Liver (tissue), 9 donors: Measurements from ENCODE around the gene EMILIN3. TPM values are rescaled to one million over a fixed set of nuclear protein-coding genes. Genes with fewer than 3 reads are reported as not detected.

Experiments
- DNase-seq: peaks from one replicate; pipeline ENCODE4 v3.0.0-alpha.2; 2017; ENCODE audit warnings: low spot score
- H3K27ac ChIP-seq, 2 donors: one replicate each; pipeline ENCODE4 v1.7.0; 2013; ENCODE audit warnings: inconsistent platforms in 2 of 2, low read length in 2 of 2, control low read depth in 1 of 2, low read depth in 1 of 2, mild to moderate bottlenecking in 1 of 2
- H3K27me3 ChIP-seq, 4 donors: one replicate each; pipeline versions ENCODE4 v1.6.1 to v1.7.0; 2013; ENCODE audit warnings: low read length in 3 of 4, inconsistent platforms in 1 of 4, mild to moderate bottlenecking in 1 of 4, moderate library complexity in 1 of 4; ENCODE audit not compliant: control insufficient read depth in 4 of 4, insufficient read depth in 4 of 4
- H3K36me3 ChIP-seq, 4 donors: one replicate each; pipeline versions ENCODE4 v1.6.1 to v1.7.0; 2013; ENCODE audit warnings: low read length in 3 of 4, mild to moderate bottlenecking in 3 of 4, low read depth in 1 of 4, moderate library complexity in 1 of 4; ENCODE audit not compliant: control insufficient read depth in 4 of 4, insufficient read depth in 3 of 4
- H3K4me1 ChIP-seq, 4 donors: one replicate each; pipeline versions ENCODE4 v1.6.1 to v1.7.0; 2013; ENCODE audit warnings: low read length in 3 of 4, mild to moderate bottlenecking in 3 of 4, moderate library complexity in 1 of 4; ENCODE audit not compliant: control insufficient read depth in 4 of 4, insufficient read depth in 4 of 4
- H3K4me3 ChIP-seq, 3 donors: one replicate each; pipeline versions ENCODE4 v1.6.1 to v1.7.0; 2013; ENCODE audit warnings: low read length in 3 of 3, control low read depth in 1 of 3, low read depth in 1 of 3, mild to moderate bottlenecking in 1 of 3
- H3K9ac ChIP-seq, 2 donors: one replicate each; pipeline ENCODE4 v1.7.0; 2013; ENCODE audit warnings: low read length in 2 of 2, mild to moderate bottlenecking in 2 of 2, moderate library complexity in 2 of 2, control low read depth in 1 of 2, low read depth in 1 of 2
- H3K9me3 ChIP-seq, 4 donors: one replicate each; pipeline versions ENCODE4 v1.6.1 to v1.7.0; 2013; ENCODE audit warnings: low read length in 3 of 4; ENCODE audit not compliant: control insufficient read depth in 4 of 4
- CTCF ChIP-seq: fragments of 150-350 bp; IDR thresholded peaks from 2 replicates; pipeline ENCODE4 v1.5.1; 2017; ENCODE audit warnings: improper control_type of control experiment, low read depth, low read length; ENCODE audit not compliant: missing input control
- FOXA1 ChIP-seq: IDR thresholded peaks from 2 replicates; pipeline ENCODE4 v1.6.1; 2016; ENCODE audit warnings: antibody characterized with exemption
- FOXA2 ChIP-seq: IDR thresholded peaks from 2 replicates; pipeline ENCODE4 v1.6.1; 2016; ENCODE audit warnings: antibody characterized with exemption
- GABPA ChIP-seq, 2 donors: IDR thresholded peaks in 1 of 2; conservative IDR thresholded peaks in 1 of 2; 2 replicates each; pipeline ENCODE4 v1.6.1; 2016; ENCODE audit warnings: antibody characterized with exemption in 2 of 2, mild to moderate bottlenecking in 1 of 2, moderate library complexity in 1 of 2
- HNF4A ChIP-seq, 2 donors: conservative IDR thresholded peaks; 2 replicates each; pipeline ENCODE4 v1.6.1; 2016; ENCODE audit warnings: antibody characterized with exemption in 2 of 2, mild to moderate bottlenecking in 2 of 2
- HNF4G ChIP-seq: IDR thresholded peaks from 2 replicates; pipeline ENCODE4 v1.6.1; 2016; ENCODE audit warnings: antibody characterized with exemption
- JUND ChIP-seq, 2 donors: IDR thresholded peaks; 2 replicates each; pipeline ENCODE4 v1.6.1; 2016; ENCODE audit warnings: antibody characterized with exemption in 2 of 2
- MAX ChIP-seq: IDR thresholded peaks from 2 replicates; pipeline ENCODE4 v1.6.1; 2016; ENCODE audit warnings: antibody characterized with exemption
- NR2F2 ChIP-seq: IDR thresholded peaks from 2 replicates; pipeline ENCODE4 v1.6.1; 2016; ENCODE audit warnings: antibody characterized with exemption
- RAD21 ChIP-seq, 2 donors: IDR thresholded peaks; 2 replicates each; pipeline ENCODE4 v1.6.1; 2016; ENCODE audit warnings: antibody characterized with exemption in 2 of 2, mild to moderate bottlenecking in 2 of 2
- REST ChIP-seq: IDR thresholded peaks from 2 replicates; pipeline ENCODE4 v1.6.1; 2016; ENCODE audit warnings: antibody characterized with exemption, mild to moderate bottlenecking
- RXRA ChIP-seq, 2 donors: IDR thresholded peaks; 2 replicates each; pipeline ENCODE4 v1.6.1; 2017 to 2018; ENCODE audit warnings: antibody characterized with exemption in 2 of 2, mild to moderate bottlenecking in 1 of 2
- SP1 ChIP-seq: IDR thresholded peaks from 2 replicates; pipeline ENCODE4 v1.6.1; 2018; ENCODE audit warnings: antibody characterized with exemption, mild to moderate bottlenecking
- TAF1 ChIP-seq: conservative IDR thresholded peaks from 2 replicates; pipeline ENCODE4 v1.6.1; 2016; ENCODE audit warnings: antibody characterized with exemption, mild to moderate bottlenecking
- YY1 ChIP-seq: IDR thresholded peaks from 2 replicates; pipeline ENCODE4 v1.6.1; 2016; ENCODE audit warnings: antibody characterized with exemption, mild to moderate bottlenecking
- ZBTB33 ChIP-seq: IDR thresholded peaks from 2 replicates; pipeline ENCODE4 v1.6.1; 2016; ENCODE audit warnings: antibody characterized with exemption
- WGBS: extraction: QIAGEN DNeasy Blood & Tissue Kit; methylation state at CpG from one replicate; pipeline ENCODE4 v1.1.7; 2013; 5-methylcytosine and 5-hydroxymethylcytosine counted together
- polyA plus RNA-seq, 2 donors: library from polyadenylated mRNA; stranded (reverse) in 1 of 2; unstranded in 1 of 2; fragments of 200-250 nt in 1 of 2; fragments of >200 nt in 1 of 2; fragmentation: Nextera tagmentation in 1 of 2; extraction: Ambion mirVana in 1 of 2; gene quantifications; one replicate each; pipeline versions ENCODE4 v1.2.1 to v1.2.3, GENCODE V29; 2013 to 2015
- total RNA-seq, 2 donors: library from RNA; depleted of rRNA; stranded (reverse); fragments of >200 nt; gene quantifications; one replicate each; pipeline ENCODE4 v1.2.3, GENCODE V29; 2014
- donor health status: healthy.
- donor health status: healthy.
- donor health status: healthy.
- donor health status: healthy.
- donor health status: healthy.

The EMILIN3 gene
- total and polyA plus RNA-seq, 4 donors, result 0.05 to 0.79 (median 0.17) TPM; not detected in 1

- Histone ChIP-seq H3K4me1 (peaks cover 0 to 15% (median 4%) of the 10 kb centered on the region in 4 donors), H3K27ac (no peak overlapping the region), H3K36me3 (no peaks in the 10 kb centered on the region), H3K27me3 (no peaks in the 10 kb centered on the region), H3K9ac (no peak overlapping the region), H3K9me3 (no peaks in the 10 kb centered on the region), H3K4me3 (no peak overlapping the region)
- no peak for TF ChIP-seq MAX
- no peak for TF ChIP-seq CTCF
- WGBS, result 95% methylated on average over 2 of the region's 2 CpGs
- DNase-seq, result no peak
Observed at GRCh38 chr20:41394081-41394480, 27.5 kb upstream of the EMILIN3 start.

GRCh38 chr20:41393705-41394066 lies 27.1 kb upstream of the EMILIN3 start:
- 90% methylated on average over 3 of the region's 3 CpGs for WGBS
- DNase-seq, result no peak

GRCh38 chr20:41392871-41393704 lies 26.5 kb upstream of the EMILIN3 start:
- Histone ChIP-seq H3K27me3 (no peaks in the 10 kb centered on the region), H3K9me3 (no peaks in the 10 kb centered on the region), H3K4me3 (no peak overlapping the region), H3K27ac (no peak overlapping the region), H3K4me1 (peaks cover 0 to 15% (median 4%) of the 10 kb centered on the region in 4 donors), H3K36me3 (no peaks in the 10 kb centered on the region), H3K9ac (no peak overlapping the region)
- WGBS, result 82% methylated on average over 12 of the region's 12 CpGs
- DNase-seq, result no peak
- TF ChIP-seq TAF1, result no peak
- TF ChIP-seq YY1, result no peak
- TF ChIP-seq HNF4G, result no peak
- peak; percentile 55 for TF ChIP-seq SP1
- peak; percentile 100 for TF ChIP-seq NR2F2
- TF ChIP-seq FOXA2, result no peak
- TF ChIP-seq RAD21 (IDR thresholded peaks at IDR 0.05), result peak in 1 of 2 donors; percentile 15
- TF ChIP-seq HNF4A (conservative IDR thresholded peaks at IDR 0.05), result no peak
- TF ChIP-seq MAX, result no peak
- TF ChIP-seq REST, result no peak
- no peak for TF ChIP-seq JUND (IDR thresholded peaks at IDR 0.05)
- TF ChIP-seq RXRA (IDR thresholded peaks at IDR 0.05), result peak; percentile 36 to 75

More at GRCh38 chr20:41393705-41394066, 27.1 kb upstream of the EMILIN3 start:
- H3K27ac ChIP-seq, result no peak overlapping the region
- no peaks in the 10 kb centered on the region for H3K36me3 ChIP-seq
- no peak overlapping the region for H3K4me3 ChIP-seq
- no peak for TF ChIP-seq SP1
- no peak for TF ChIP-seq GABPA (IDR thresholded peaks at IDR 0.05 in 1 of 2, conservative IDR thresholded peaks at IDR 0.05 in 1 of 2)
- TF ChIP-seq HNF4G, result no peak
- TF ChIP-seq NR2F2, result no peak
- no peak for TF ChIP-seq YY1
- TF ChIP-seq ZBTB33, result no peak
- TF ChIP-seq HNF4A (conservative IDR thresholded peaks at IDR 0.05), result no peak
- TF ChIP-seq MAX, result no peak
- no peak for TF ChIP-seq FOXA1
- TF ChIP-seq TAF1, result no peak
- no peak for TF ChIP-seq RXRA (IDR thresholded peaks at IDR 0.05)
- H3K9ac ChIP-seq, result no peak overlapping the region
- no peaks in the 10 kb centered on the region for H3K9me3 ChIP-seq
- H3K4me1 ChIP-seq, result peaks cover 0 to 15% (median 4%) of the 10 kb centered on the region in 4 donors
- no peaks in the 10 kb centered on the region for H3K27me3 ChIP-seq
